ENCODE data around the gene SCP2D1.

GRCh38 chr20:18805881-18806280, 7.7 kb upstream of the SCP2D1 start:
- TF ChIP-seq POLR2A (IDR thresholded peaks at IDR 0.05; ENCODE audit: low read depth) (no peak), CTCF (IDR thresholded peaks at IDR 0.05) (no peak), POLR2AphosphoS5 (IDR thresholded peaks at IDR 0.05) (no peak)

Data from esophagus muscularis mucosa (tissue), 3 donors.